ENCODE data around the gene CDCA4.
A peak's percentile ranks its signal among the peaks of the same experiment; 100 is the strongest.

Gene CDCA4

DNA sequence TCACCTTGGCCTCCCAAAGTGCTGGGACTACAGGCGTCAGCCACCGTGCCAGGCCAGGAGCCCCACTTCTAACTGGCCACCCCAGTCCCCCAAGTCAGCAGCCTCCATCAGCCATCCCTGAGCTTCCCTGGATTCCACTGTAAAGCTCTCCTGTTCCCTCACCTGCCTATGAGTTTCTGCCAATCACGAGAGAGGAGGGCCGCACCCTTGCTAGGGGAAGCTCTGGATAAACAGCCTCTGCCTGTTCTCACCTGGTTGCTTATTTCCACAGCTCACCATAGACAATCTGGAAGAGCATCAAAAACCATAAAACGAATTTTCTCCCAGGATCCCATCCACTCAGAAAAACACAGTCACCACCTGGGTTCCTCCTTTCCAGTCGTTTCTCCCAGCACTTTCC, 5.0 kb downstream of the CDCA4 start:
- DNase-seq (ENCODE audit: low read depth), result no peak
- H3K4me3 ChIP-seq (ENCODE audit: low read depth, low read length), result no peak overlapping the region
- TF ChIP-seq, protein P1, sequence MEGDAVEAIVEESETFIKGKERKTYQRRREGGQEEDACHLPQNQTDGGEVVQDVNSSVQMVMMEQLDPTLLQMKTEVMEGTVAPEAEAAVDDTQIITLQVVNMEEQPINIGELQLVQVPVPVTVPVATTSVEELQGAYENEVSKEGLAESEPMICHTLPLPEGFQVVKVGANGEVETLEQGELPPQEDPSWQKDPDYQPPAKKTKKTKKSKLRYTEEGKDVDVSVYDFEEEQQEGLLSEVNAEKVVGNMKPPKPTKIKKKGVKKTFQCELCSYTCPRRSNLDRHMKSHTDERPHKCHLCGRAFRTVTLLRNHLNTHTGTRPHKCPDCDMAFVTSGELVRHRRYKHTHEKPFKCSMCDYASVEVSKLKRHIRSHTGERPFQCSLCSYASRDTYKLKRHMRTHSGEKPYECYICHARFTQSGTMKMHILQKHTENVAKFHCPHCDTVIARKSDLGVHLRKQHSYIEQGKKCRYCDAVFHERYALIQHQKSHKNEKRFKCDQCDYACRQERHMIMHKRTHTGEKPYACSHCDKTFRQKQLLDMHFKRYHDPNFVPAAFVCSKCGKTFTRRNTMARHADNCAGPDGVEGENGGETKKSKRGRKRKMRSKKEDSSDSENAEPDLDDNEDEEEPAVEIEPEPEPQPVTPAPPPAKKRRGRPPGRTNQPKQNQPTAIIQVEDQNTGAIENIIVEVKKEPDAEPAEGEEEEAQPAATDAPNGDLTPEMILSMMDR (IDR thresholded peaks at IDR 0.05; ENCODE audit: insufficient read depth, low read depth, low read length, missing control alignments), result no peak

DNA sequence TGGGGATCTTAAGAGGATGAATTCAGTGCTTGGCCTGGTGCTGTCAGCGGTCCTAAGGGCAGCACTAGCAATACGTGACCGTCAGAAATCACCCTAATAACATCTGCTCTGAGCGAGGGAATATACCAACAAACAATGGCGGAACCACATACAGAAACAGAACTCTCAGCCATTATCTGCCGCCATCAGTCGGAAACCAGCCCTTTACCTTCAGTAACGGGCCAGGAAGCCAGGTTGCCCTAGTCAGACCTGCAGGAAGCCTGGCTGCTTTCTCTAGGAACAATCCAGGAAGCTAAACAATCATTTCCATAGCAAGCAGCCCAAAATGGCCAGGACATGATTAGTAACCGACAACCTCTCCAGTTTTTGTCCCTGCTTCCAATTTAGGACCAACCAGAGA, 5.6 kb downstream of the CDCA4 start:
- DNase-seq (ENCODE audit: low read depth), result no peak
- H3K4me3 ChIP-seq (ENCODE audit: low read depth, low read length), result peak overlapping the region; percentile 0; the same call in 1 of the 2 replicates
- TF ChIP-seq, protein P1 (IDR thresholded peaks at IDR 0.05; ENCODE audit: insufficient read depth, low read depth, low read length, missing control alignments), result no peak

DNA sequence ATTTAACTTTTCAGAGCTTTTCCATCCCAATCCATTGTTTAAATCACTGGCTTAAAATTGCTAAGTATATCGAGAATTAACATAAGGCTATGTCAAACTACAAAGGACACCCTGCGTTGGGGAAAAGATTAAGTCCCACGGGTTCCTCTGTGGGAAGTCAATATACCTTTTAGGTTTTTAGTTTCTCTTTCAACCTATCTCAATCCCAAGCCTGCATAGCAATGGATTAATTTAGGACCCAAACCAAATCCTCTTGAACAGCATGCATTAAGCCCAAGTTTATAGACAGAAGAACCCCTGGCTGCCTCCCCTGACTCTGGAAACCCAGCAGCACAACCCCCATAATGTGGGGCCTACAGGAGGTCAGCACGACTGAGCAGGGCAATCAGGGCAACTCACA, 6.3 kb downstream of the CDCA4 start:
- peak overlapping the region; percentile 0; the same call in 1 of the 2 replicates for H3K4me3 ChIP-seq (ENCODE audit: low read depth, low read length)
- DNase-seq (ENCODE audit: low read depth), result no peak
- TF ChIP-seq, protein P1 (IDR thresholded peaks at IDR 0.05; ENCODE audit: insufficient read depth, low read depth, low read length, missing control alignments), result no peak

DNA sequence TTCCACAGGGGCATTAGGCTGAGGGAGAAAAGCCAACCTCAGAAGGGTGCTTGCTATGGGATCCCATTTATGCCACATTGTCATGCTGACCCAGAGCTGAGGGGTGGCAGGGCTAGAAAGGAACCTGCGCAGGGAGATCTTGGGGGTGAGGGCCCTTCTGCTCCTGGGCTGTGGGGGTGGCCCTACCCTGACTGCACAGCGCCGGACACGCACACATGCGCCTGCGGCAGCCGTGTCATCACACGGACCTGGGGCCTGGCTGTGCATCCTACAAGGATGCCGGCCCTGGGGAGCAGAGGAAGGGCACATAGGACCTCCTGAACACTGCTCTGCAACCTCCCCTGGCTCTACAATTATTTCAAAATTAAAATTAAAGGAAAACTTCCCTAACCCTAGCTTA, 6.9 kb downstream of the CDCA4 start:
- H3K4me3 ChIP-seq (ENCODE audit: low read depth, low read length), result no peak overlapping the region
- no peak for DNase-seq (ENCODE audit: low read depth)
- TF ChIP-seq, protein P1 (IDR thresholded peaks at IDR 0.05; ENCODE audit: insufficient read depth, low read depth, low read length, missing control alignments), result no peak

DNA sequence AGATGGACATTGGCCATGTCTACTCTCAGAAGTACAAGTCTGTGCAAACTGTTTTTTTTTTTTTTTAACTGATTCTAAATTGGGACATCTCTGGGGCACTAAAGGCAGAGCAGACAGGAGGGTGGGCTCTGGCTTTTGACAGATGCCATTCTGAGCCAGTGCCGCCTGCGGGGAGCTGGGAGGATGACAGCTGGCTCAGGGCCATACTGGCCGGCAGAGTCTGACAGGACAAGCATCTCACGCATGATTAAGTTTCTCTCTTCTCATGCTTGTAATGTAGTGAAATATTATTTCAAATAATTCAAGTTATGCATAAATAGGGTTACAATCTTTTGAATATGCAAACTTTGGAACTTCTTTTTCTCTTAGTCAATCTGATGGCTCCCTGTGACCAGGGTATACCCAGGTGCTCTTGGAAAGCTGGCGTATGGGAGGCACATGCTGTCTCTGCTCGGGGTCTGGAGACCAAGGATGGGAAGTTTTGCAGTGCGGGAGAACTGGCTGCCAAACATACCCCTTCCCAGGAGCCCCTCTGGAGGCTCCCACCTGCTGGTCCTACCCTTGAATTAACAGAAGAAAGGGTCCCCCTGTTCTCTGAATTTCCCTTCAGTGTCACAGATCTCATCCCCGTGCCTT, 7.6 kb downstream of the CDCA4 start:
- TF ChIP-seq, protein P1 (IDR thresholded peaks at IDR 0.05; ENCODE audit: insufficient read depth, low read depth, low read length, missing control alignments), result no peak

DNA sequence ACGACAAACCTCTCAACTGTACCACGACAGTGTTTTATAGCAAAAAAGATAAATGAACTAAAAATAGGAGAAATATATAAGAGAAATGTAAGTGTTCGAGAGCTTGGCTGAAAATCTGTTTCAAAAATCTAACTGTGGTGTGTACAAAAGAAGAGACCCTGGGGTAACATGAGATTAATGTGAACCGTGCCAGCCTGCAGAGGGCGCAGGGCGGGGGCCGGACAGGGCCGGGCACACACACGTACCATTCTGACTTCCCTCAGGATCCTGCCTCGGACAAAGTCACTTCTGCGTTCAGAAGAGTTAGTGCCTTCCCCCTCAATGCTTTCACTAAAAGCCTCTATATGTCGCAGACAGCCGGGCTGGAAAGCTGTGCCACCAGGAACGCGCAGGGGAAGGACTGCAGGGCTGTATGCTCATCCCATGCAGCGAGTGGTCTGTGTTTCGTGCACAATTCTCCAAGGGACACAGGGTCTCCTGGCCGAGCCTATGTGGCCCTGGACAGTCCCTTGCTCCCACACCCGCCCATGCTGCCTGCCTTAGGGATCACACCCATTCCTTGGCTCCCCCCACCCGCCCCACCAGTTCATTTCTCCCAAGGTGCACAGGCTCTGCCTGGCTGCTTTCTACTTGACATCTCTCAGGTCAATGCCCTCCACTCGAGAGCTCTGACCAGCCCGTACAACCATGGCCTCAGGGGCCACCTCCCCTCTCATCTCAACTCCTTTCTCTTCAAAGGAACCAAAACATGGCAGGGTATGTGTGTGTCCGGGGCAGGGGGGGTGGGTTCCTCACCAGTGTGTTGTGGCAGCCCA, 8.5 kb downstream of the CDCA4 start:
- TF ChIP-seq, protein P1 (IDR thresholded peaks at IDR 0.05; ENCODE audit: insufficient read depth, low read depth, low read length, missing control alignments), result peak; percentile 16
- DNase-seq (ENCODE audit: low read depth), result no peak
- no peak overlapping the region for H3K4me3 ChIP-seq (ENCODE audit: low read depth, low read length)

More for the DNA sequence above, 7.6 kb downstream of the CDCA4 start:
- peak; percentile 41 for DNase-seq (ENCODE audit: low read depth)
- H3K4me3 ChIP-seq (ENCODE audit: low read depth, low read length), result no peak overlapping the region

Measured in GM12865 (cell line).